GM23338 (cell line): ENCODE results near the gene SORBS2. TPM values are rescaled to one million over a fixed set of nuclear protein-coding genes. Genes with fewer than 3 reads are reported as not detected.

Experiments used
- ATAC-seq: fragments of 200-7000 bp; cut with Tn5 transposase; 3 replicates; pipeline ENCODE4 v1.9.1; 2020
- DNase-seq: peaks from one replicate; pipeline ENCODE4 v3.0.0-alpha.2; 2015; ENCODE audit warnings: low spot score
- H2AFZ ChIP-seq: fragments of 200-600 bp; sonication (generic); 2 replicates; pipeline ENCODE4 v1.8.0; 2016; ENCODE audit warnings: antibody characterized with exemption, mild to moderate bottlenecking, moderate library complexity
- H3F3A ChIP-seq: fragments of 200-600 bp; sonication (generic); replicated peaks from 2 replicates; pipeline ENCODE4 v1.8.0; 2017; ENCODE audit warnings: antibody characterized with exemption, mixed run types, low read depth
- H3K27ac ChIP-seq: fragments of 200-600 bp; sonication (generic); 2 replicates; pipeline ENCODE4 v1.6.1; 2016; ENCODE audit warnings: low read depth
- H3K27me3 ChIP-seq: fragments of 200-600 bp; sonication (generic); 2 replicates; pipeline ENCODE4 v1.8.0; 2016; ENCODE audit warnings: mild to moderate bottlenecking, mixed run types, moderate library complexity; ENCODE audit not compliant: insufficient read depth
- H3K36me3 ChIP-seq: fragments of 200-600 bp; sonication (generic); 2 replicates; pipeline ENCODE4 v1.8.0; 2016; ENCODE audit warnings: mild to moderate bottlenecking; ENCODE audit not compliant: insufficient read depth
- H3K4me1 ChIP-seq: fragments of 200-600 bp; sonication (generic); 2 replicates; pipeline ENCODE4 v1.8.0; 2016; ENCODE audit warnings: mild to moderate bottlenecking, moderate library complexity; ENCODE audit not compliant: insufficient read depth
- H3K4me2 ChIP-seq: fragments of 200-600 bp; sonication (generic); 2 replicates; pipeline ENCODE4 v1.7.1; 2017; ENCODE audit warnings: mixed run types
- H3K4me3 ChIP-seq: fragments of 200-600 bp; sonication (generic); 2 replicates; pipeline ENCODE4 v1.6.1; 2016; ENCODE audit warnings: mixed run types
- H3K79me2 ChIP-seq: fragments of 200-600 bp; sonication (generic); replicated peaks from 2 replicates; pipeline ENCODE4 v1.8.0; 2017; ENCODE audit warnings: mild to moderate bottlenecking; ENCODE audit not compliant: insufficient read depth
- H3K9me2 ChIP-seq: fragments of 200-600 bp; sonication (generic); 2 replicates; pipeline ENCODE4 v1.8.0; 2017; ENCODE audit not compliant: insufficient read depth
- H4K20me1 ChIP-seq: fragments of 200-600 bp; sonication (generic); replicated peaks from 2 replicates; pipeline ENCODE4 v1.8.0; 2017; ENCODE audit warnings: mild to moderate bottlenecking; ENCODE audit not compliant: insufficient read depth
- H3K27ac Mint-ChIP-seq: 2 replicates; pipeline ENCODE4 v1.8.0; 2020; ENCODE audit warnings: inconsistent platforms, mild to moderate bottlenecking, moderate library complexity, mixed read lengths
- H3K27me3 Mint-ChIP-seq: 3 replicates; pipeline ENCODE4 v1.8.0; 2022; ENCODE audit warnings: low read depth, mild to moderate bottlenecking, moderate library complexity, mixed read lengths, inconsistent platforms; ENCODE audit not compliant: insufficient read depth, poor library complexity
- H3K36me3 Mint-ChIP-seq: 3 replicates; pipeline ENCODE4 v1.8.0; 2021; ENCODE audit warnings: low read depth, mild to moderate bottlenecking, inconsistent platforms, moderate library complexity, mixed read lengths
- H3K4me1 Mint-ChIP-seq: 3 replicates; pipeline ENCODE4 v1.8.0; 2020; ENCODE audit warnings: mild to moderate bottlenecking, inconsistent platforms, mixed read lengths
- H3K4me3 Mint-ChIP-seq: 3 replicates; pipeline ENCODE4 v1.8.0; 2021; ENCODE audit warnings: moderate library complexity, mild to moderate bottlenecking, inconsistent platforms, mixed read lengths
- H3K9me3 Mint-ChIP-seq: 3 replicates; pipeline ENCODE4 v1.8.0; 2020; ENCODE audit warnings: moderate library complexity, mild to moderate bottlenecking, inconsistent platforms, mixed read lengths
- CREB1 ChIP-seq: fragments of 250-450 bp; sonication (Bioruptor Pico); IDR thresholded peaks from 2 replicates; pipeline ENCODE4 v1.5.0; 2020; ENCODE audit warnings: low read depth, mild to moderate bottlenecking, moderate library complexity
- ETS1 ChIP-seq: IDR thresholded peaks from 2 replicates; pipeline ENCODE4 v1.6.1; 2016; ENCODE audit warnings: antibody characterized with exemption
- EZH2 ChIP-seq: fragments of 200-600 bp; sonication (generic); IDR thresholded peaks from one replicate; pipeline ENCODE4 v1.8.0; 2017; ENCODE audit warnings: antibody characterized with exemption, mild to moderate bottlenecking, low read depth; ENCODE audit not compliant: unreplicated experiment
- EZH2phosphoT487 ChIP-seq: fragments of 200-600 bp; sonication (generic); IDR thresholded peaks from one replicate; pipeline ENCODE4 v1.8.1; 2018; ENCODE audit warnings: antibody characterized with exemption; ENCODE audit not compliant: unreplicated experiment
- JUNB ChIP-seq: IDR thresholded peaks from one replicate; pipeline ENCODE4 v1.6.1; 2016; ENCODE audit warnings: antibody characterized with exemption; ENCODE audit not compliant: unreplicated experiment
- NANOG ChIP-seq: IDR thresholded peaks from 2 replicates; pipeline ENCODE4 v1.6.1; 2016; ENCODE audit warnings: antibody characterized with exemption, borderline replicate concordance
- POLR2AphosphoS5 ChIP-seq: IDR thresholded peaks from 2 replicates; pipeline ENCODE4 v1.6.1; 2016; ENCODE audit warnings: antibody characterized with exemption, low read depth
- REST ChIP-seq: IDR thresholded peaks from one replicate; pipeline ENCODE4 v1.6.1; 2018; ENCODE audit warnings: antibody characterized with exemption; ENCODE audit not compliant: unreplicated experiment
- STAT1 ChIP-seq: IDR thresholded peaks from one replicate; pipeline ENCODE4 v1.6.1; 2016; ENCODE audit warnings: antibody characterized with exemption; ENCODE audit not compliant: unreplicated experiment
- ZNF114 ChIP-seq: fragments of 250-450 bp; sonication (Bioruptor Pico); IDR thresholded peaks from 2 replicates; pipeline ENCODE4 v1.5.0; 2020; ENCODE audit warnings: mild to moderate bottlenecking, moderate library complexity
- ZNF462 ChIP-seq: fragments of 250-450 bp; sonication (Bioruptor Pico); IDR thresholded peaks from 2 replicates; pipeline ENCODE4 v1.5.0; 2020; ENCODE audit warnings: mild to moderate bottlenecking, moderate library complexity
- polyA plus RNA-seq: library from polyadenylated mRNA; unstranded; fragments of >200 nt; fragmentation: Nextera tagmentation; extraction: Ambion mirVana; gene quantifications from 2 replicates; pipeline ENCODE4 v1.2.1, GENCODE V29; 2016
- total RNA-seq: library from RNA; depleted of rRNA; stranded (reverse); fragments of >200 nt; shearing (Covaris generic); gene quantifications from 2 replicates; pipeline ENCODE4 v1.2.3, GENCODE V29; 2014
- TF ChIP-seq, protein P1 (sequence below), 2 experiments: fragments of 200-600 bp in 1 of 2; sonication (generic) in 1 of 2; conservative IDR thresholded peaks; 2 replicates each; pipeline versions ENCODE4 v1.5.1 to v1.6.1; 2016 to 2017; ENCODE audit warnings: antibody characterized with exemption in 2 of 2, low read depth in 2 of 2, mild to moderate bottlenecking in 2 of 2, moderate library complexity in 1 of 2

The SORBS2 gene
- total and polyA plus RNA-seq, 2 experiments from 2014 or later = 17.8 to 27.6 TPM

- TF ChIP-seq, protein P1, sequence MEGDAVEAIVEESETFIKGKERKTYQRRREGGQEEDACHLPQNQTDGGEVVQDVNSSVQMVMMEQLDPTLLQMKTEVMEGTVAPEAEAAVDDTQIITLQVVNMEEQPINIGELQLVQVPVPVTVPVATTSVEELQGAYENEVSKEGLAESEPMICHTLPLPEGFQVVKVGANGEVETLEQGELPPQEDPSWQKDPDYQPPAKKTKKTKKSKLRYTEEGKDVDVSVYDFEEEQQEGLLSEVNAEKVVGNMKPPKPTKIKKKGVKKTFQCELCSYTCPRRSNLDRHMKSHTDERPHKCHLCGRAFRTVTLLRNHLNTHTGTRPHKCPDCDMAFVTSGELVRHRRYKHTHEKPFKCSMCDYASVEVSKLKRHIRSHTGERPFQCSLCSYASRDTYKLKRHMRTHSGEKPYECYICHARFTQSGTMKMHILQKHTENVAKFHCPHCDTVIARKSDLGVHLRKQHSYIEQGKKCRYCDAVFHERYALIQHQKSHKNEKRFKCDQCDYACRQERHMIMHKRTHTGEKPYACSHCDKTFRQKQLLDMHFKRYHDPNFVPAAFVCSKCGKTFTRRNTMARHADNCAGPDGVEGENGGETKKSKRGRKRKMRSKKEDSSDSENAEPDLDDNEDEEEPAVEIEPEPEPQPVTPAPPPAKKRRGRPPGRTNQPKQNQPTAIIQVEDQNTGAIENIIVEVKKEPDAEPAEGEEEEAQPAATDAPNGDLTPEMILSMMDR (conservative IDR thresholded peaks at IDR 0.05; ENCODE audit: low read depth in 2 of 2) = no peak
- TF ChIP-seq POLR2AphosphoS5 = no peak
- no peak for TF ChIP-seq ZNF114
- no peak for TF ChIP-seq CREB1 (CRISPR knock-in tag)
- no peak for TF ChIP-seq JUNB
- TF ChIP-seq EZH2phosphoT487 = no peak
- no peak for TF ChIP-seq STAT1
- TF ChIP-seq EZH2 = no peak
- no peak for TF ChIP-seq NANOG
- no peak for TF ChIP-seq REST
- TF ChIP-seq ETS1 = no peak
These were observed 245.6 kb downstream of the SORBS2 start (continued) for GRCh38 chr4:185566425-185566824.

DNA sequence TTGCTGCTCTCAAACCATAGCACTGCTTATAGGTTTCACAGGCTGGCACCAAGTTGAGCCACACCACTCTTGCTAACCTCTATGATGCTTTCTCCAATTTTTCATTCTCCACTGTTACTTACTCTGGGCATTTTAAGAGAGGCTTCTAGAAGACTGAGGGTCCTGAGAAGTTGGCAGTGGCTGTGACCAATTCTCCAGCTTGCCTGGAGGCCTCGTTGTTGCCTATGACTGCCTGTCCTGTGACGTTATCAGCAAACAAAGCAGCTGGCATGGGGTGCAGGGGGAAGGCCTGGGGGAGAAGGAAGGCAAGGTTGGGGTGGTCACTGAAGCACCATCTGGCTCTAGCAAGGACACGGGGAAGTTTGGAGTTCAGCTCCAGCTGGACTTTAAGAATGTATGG is 246.3 kb downstream of the SORBS2 start:
- H3F3A ChIP-seq = no peaks in the 10 kb centered on the region
- Mint-ChIP-seq H3K4me3 (no peak overlapping the region), H3K27ac (no peak overlapping the region), H3K36me3 (peaks cover 8% of the 10 kb centered on the region), H3K9me3 (peaks cover 14% of the 10 kb centered on the region), H3K4me1 (no peaks in the 10 kb centered on the region), H3K27me3 (peaks cover 9% of the 10 kb centered on the region)
- ATAC-seq (no peak), DNase-seq (no peak)
- no peaks in the 10 kb centered on the region for H3K4me1 ChIP-seq
- no peaks in the 10 kb centered on the region for H3K27me3 ChIP-seq
- H3K79me2 ChIP-seq = no peaks in the 10 kb centered on the region
- no peak overlapping the region for H3K27ac ChIP-seq
- no peak overlapping the region for H3K4me2 ChIP-seq
- no peaks in the 10 kb centered on the region; the same call in 1 of the 2 replicates for H4K20me1 ChIP-seq
- 0 out of 2 replicates have a peak, but pooled peaks cover 7% of the 10 kb centered on the region for H3K9me2 ChIP-seq
- H2AFZ ChIP-seq = no peak overlapping the region
- H3K36me3 ChIP-seq = no peaks in the 10 kb centered on the region
- no peak overlapping the region for H3K4me3 ChIP-seq
- TF ChIP-seq ETS1 (no peak), POLR2AphosphoS5 (no peak), STAT1 (no peak), ZNF462 (CRISPR knock-in tag) (no peak), NANOG (no peak), JUNB (no peak)
